GM10847 (cell line): Measurements from ENCODE around the gene TBC1D19.

Experiments
- POLR2A ChIP-seq: IDR thresholded peaks from 2 replicates; pipeline ENCODE4 v1.6.1; 2011; ENCODE audit not compliant: insufficient read length; ENCODE audit errors: extremely low read depth

Gene TBC1D19

GRCh38 chr4:26780539-26780938 is 196.7 kb downstream of the TBC1D19 start:
- TF ChIP-seq POLR2A, result no peak

- no peak for TF ChIP-seq POLR2A
Observed at GRCh38 chr4:26782168-26782829, 198.4 kb downstream of the TBC1D19 start.

GRCh38 chr4:26782830-26783202 is 198.9 kb downstream of the TBC1D19 start:
- TF ChIP-seq POLR2A, result no peak

GRCh38 chr4:26784207-26784865 is 200.5 kb downstream of the TBC1D19 start:
- no peak for TF ChIP-seq POLR2A

GRCh38 chr4:26785312-26785711 is 201.4 kb downstream of the TBC1D19 start:
- TF ChIP-seq POLR2A, result no peak

- TF ChIP-seq POLR2A, result no peak
Observed at GRCh38 chr4:26785810-26786209, 201.9 kb downstream of the TBC1D19 start.

GRCh38 chr4:26786916-26787315 is 203.0 kb downstream of the TBC1D19 start:
- no peak for TF ChIP-seq POLR2A

GRCh38 chr4:26787461-26788340 is 203.8 kb downstream of the TBC1D19 start:
- no peak for TF ChIP-seq POLR2A

GRCh38 chr4:26788341-26788733 is 204.5 kb downstream of the TBC1D19 start:
- no peak for TF ChIP-seq POLR2A

GRCh38 chr4:26789208-26789607 is 205.3 kb downstream of the TBC1D19 start:
- no peak for TF ChIP-seq POLR2A

- no peak for TF ChIP-seq POLR2A
Observed at GRCh38 chr4:26791346-26791745, 207.5 kb downstream of the TBC1D19 start.

- TF ChIP-seq POLR2A, result no peak
Observed at GRCh38 chr4:26792639-26793038, 208.8 kb downstream of the TBC1D19 start.

- no peak for TF ChIP-seq POLR2A
Observed at GRCh38 chr4:26793735-26794134, 209.9 kb downstream of the TBC1D19 start.

GRCh38 chr4:26796081-26796480 is 212.2 kb downstream of the TBC1D19 start:
- no peak for TF ChIP-seq POLR2A

GRCh38 chr4:26802790-26803189 is 218.9 kb downstream of the TBC1D19 start:
- TF ChIP-seq POLR2A, result no peak
